Erythroblast (primary cell): ENCODE results near the gene CALHM4.
A peak's percentile ranks its signal among the peaks of the same experiment; 100 is the strongest.
"Not testable (repeated sequence)": the region's sequence is repeated elsewhere in the genome, so short reads cannot be mapped to it uniquely, and the experiment has no call there.

Experiments
- DNase-seq, 2 experiments: peaks; one replicate each; lab custom pipeline; 2025; lab: John Stamatoyannopoulos, UW
- GATA1 ChIP-seq: IDR thresholded peaks from 2 replicates; pipeline ENCODE4 v1.6.1; 2011; ENCODE audit warnings: low read depth, mild to moderate bottlenecking, control low read depth, low read length, moderate library complexity
- POLR2A ChIP-seq: IDR thresholded peaks from 2 replicates; pipeline ENCODE4 v1.6.1; 2011; ENCODE audit warnings: mild to moderate bottlenecking, low read length

The CALHM4 gene

DNA sequence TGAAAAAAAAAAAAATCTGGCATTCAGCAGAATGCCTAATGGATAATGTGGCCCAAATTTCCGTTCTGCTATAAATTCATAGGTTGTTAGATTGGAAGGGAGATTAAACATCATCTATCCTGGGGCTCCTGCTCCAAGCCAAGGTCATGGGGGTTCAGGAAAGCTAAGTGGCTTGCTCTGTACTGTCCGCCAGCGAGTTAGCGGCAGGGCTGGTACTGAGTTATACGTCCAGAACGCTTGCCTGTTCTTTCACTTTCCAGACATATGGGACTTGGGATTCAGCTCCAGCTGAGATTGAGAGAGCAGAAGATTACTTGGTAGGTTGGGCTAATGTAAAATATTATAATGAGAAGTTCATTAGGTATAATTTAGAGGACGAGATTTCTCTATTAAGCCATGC, 18.6 kb downstream of the CALHM4 start:
- no peak for TF ChIP-seq POLR2A
- TF ChIP-seq GATA1 = no peak
- DNase-seq = peak; percentile 40 to 48

DNA sequence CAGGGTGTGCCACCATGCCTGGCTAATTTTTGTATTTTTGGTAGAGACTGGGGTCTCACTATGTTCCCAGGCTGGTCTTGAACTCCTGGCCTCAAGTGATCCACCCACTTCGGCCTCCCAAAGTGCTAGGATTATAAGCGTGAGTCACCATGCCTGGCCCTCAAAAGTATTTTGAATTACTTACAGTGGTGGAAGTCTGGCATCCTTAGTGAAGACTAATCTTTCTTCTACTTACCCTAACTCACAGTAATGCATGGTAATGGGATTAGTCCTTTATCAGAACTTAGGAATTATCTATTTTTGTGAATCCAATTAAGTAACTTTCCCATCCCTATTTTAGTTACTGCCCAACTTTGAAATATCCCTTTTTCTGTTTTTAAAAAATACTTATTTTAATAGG, 21.7 kb downstream of the CALHM4 start:
- TF ChIP-seq POLR2A (no peak), GATA1 (no peak)

DNA sequence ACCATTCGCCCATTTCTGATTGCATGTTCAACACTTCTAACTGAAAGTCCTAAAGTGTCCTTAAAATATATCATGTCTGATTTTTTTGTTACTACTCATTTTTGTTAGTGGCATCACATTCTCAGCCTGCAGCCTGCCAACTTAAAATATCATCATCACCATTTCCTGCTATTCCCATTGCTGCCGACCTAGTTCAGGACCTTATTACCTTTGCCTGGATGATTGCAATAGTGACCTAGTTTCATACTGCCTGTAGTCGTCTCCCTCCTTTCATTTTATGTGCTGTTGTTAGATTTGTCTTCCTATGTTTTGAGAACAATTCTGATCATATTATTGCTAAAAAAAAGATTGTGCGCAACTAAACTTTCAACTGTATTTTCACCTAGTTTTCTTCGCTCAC, 23.9 kb downstream of the CALHM4 start:
- no peak for DNase-seq
- no peak for TF ChIP-seq GATA1
- TF ChIP-seq POLR2A = no peak

More for the DNA sequence above, 21.7 kb downstream of the CALHM4 start:
- DNase-seq = no peak

DNA sequence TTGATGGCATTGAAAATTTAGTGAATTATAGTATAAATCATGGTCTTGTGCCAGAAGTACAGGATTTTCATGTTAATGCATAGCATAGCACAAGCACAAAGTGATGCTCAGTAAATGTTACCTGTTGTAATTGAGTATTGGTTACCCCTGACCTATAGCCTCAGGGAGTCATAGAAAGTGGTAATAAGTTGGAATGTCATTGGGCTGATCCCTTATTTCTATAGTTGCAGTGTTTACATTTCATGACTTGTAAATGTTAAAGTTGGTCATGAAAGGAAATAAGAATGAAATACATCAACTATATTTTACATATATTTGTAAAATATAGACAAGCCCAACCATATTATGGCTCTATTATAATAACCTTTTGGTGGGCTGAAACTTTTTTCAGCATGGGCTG, 24.8 kb downstream of the CALHM4 start:
- TF ChIP-seq POLR2A (no peak), GATA1 (no peak)
- DNase-seq = no peak

DNA sequence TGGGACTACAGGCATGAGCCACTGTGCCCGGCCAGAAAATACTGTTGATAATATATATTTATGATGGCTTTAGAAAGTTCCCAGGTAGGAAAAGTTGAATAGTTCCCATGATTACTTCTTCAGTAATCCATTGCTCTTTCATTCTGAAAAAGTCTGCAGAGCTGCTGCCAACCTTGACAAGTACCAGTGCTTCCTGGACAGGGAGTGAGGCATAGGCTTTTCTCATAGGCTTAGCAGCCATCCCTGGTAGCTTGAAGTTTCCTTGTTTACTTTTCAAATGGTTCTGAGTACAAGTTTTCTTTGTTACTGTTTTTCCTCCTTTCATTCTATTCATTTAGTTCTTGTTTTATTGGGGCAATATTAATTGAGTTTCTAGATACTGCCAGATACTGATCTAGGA, 25.6 kb downstream of the CALHM4 start:
- no peak for DNase-seq
- no peak for TF ChIP-seq POLR2A
- no peak for TF ChIP-seq GATA1

DNA sequence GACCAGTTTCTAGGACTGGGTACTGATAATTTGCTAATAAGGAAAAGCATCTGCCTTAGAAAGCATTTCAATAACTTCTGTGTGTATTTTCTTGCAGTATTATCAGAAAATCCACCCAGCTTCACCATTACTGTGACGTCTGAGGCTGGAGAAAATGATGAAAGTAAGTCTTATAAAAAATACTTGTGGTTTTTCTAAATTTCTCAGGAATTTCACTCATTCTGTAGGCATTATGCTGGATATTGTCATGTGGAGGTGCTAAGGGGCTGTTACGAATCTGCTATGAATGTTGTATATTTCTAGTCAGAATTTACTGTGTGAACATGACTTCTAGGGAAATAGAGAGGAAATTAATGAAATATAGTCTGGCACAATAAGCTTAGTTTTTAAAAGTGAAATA, 26.6 kb downstream of the CALHM4 start:
- no peak for DNase-seq
- TF ChIP-seq GATA1 = no peak
- no peak for TF ChIP-seq POLR2A

DNA sequence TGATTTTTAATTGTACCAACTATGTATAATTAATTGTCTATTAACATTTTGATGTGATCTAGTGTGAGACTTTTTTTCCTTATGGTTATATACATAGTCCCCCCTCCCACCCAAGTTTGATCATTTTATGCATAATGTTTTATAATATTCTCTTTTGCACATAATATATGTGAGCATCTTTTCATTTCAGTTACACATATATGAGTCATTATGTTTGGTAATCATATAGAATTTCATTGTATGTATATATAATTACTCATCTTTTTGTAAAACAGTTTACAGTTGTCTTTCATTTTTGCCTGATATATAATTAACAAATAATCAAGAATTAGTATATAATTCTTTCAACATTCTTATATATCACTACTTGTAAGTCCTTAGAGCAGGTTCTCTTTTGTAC, 32.7 kb downstream of the CALHM4 start:
- TF ChIP-seq POLR2A (no peak), GATA1 (no peak)
- DNase-seq = no peak

DNA sequence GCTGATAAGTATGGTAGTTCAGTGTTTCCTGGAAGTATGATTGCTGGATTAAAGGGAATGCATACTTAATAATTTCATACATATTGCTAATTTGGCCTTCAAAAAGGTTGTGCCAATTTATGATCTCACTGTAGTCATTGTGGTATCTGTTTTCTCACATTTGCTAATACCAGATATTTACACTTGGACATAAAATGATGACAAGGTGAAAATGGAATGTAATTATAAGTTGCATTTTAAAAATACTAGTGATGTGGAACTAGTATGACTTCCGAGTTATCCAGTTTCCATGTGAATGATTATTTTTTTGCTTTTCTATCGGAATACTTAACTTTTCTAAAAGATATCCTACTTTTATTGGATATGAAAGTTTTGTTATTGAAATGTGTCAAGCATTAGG, 33.2 kb downstream of the CALHM4 start:
- no peak for TF ChIP-seq POLR2A
- TF ChIP-seq GATA1 = no peak
- no peak for DNase-seq

DNA sequence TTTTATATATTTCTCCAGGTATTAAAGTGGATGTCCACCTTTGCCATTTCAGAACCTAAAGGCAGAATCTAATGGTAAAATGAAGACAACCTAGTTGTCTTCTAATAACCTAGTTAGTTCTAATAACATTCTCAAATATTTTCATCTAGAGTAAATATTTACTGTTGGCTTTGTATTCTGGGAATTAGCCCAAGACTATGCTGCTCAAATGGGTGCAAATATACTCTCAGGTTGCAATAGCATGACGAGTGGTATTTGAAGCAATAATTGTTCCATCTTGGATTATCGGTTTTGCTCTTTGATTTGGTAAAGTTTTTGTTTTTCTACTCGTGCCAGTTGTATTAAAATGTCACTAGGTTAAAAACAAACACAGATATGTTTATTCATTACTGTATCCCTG, 41.7 kb downstream of the CALHM4 start:
- DNase-seq = no peak
- no peak for TF ChIP-seq GATA1
- TF ChIP-seq POLR2A = no peak

DNA sequence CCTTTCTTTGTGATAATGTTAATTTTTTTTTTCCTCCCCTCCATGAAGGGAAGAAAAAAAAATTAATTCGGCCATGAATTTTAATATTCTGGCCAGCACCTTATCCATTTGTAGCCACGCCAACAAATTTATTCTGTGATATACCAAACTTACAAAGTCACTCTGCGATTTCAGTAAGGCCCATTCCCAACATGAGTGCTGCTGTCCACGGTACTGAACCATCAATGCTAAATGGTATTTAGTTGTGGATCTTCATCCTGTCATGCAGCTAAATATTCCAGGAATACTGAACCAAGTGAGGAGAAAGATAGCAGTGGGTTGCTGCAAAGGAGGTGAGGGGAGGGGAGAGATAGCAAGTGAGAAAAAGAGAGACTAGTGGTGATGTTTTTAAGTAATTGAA, 43.3 kb downstream of the CALHM4 start:
- peak; percentile 15 to 23 for DNase-seq
- no peak for TF ChIP-seq GATA1
- TF ChIP-seq POLR2A = no peak

DNA sequence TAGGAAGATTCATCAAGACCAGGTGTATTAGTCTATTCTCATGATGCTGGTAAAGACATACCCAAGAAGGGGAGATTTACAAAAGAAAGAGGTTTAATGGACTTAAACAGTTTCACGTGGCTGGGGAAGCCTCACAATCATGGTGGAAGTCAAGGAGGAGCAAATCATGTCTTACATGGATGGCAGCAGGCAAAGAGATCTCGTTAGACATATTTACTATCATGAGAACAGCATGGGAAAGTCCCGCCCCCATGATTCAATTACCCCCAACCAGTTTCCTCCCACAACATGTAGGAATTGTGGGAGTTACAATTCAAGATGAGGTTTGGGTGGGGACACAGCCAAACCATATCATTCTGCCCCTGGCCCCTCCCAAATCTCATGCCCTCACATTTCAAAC, 50.4 kb downstream of the CALHM4 start:
- DNase-seq = not testable (repeated sequence)

DNA sequence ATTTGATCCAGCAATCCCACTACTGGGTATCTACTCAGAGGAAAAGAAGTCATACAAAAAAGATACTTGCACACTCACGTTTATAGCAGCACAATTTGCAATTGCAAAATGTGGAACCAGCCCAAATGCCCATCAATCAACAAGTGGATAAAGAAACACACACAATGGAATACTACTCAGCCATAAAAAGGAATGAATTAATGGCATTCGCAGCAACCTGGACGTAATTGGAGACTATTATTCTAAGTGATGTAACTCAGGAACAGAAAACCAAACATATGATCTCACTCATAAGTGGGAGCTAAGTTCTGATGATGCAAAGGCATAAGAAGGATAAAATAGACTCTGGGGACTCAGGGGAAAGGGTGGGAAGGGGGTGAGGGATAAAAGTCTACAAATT, 51.3 kb downstream of the CALHM4 start:
- not testable (repeated sequence) for DNase-seq

DNA sequence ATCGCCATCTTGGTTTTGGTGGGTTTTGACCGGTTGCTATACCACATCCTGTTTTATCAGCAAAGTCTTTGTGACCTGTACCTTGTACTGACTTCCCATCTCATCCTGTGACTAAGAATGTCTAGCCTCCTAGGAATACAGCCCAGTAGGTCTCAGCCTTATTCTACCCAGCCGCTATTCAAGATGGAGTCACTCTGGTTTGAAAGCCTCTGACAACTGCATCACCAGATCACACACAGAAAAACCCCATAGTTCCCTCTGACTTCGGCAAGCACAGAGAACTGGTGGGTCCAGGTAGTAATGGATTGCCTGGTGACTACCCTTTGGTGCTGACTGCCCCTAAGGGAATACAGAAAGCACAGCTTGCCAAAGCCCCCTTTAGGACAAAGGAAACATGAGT, 52.4 kb downstream of the CALHM4 start:
- DNase-seq = no peak
- TF ChIP-seq POLR2A (no peak), GATA1 (no peak)
